HG03520 (cell line): Measurements from ENCODE around the gene NPEPPS.

Experiments
- ATAC-seq: cut with Tn5 transposase; IDR thresholded peaks from one replicate; pipeline ENCODE4 v1.9.1; 2021; ENCODE audit warnings: mild to moderate bottlenecking, moderate library complexity; ENCODE audit not compliant: unreplicated experiment

NPEPPS gene

DNA sequence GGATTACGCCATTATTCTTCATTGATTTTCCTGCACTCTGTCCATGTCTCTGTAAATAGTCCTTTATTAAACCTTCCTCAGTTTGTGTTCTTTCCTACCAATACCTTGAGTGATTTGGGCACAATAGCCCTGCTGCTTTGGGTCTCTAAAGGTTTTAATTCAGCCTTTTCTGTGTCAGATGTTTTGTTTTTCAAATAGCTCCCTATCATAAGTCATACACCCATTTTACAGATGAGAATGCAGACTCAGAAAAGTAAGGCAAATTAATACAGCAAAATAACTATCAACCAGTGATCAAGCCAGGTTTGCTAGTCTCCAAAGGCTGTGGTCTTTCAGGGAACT, 93.8 kb downstream of the NPEPPS start:
- no peak for ATAC-seq

DNA sequence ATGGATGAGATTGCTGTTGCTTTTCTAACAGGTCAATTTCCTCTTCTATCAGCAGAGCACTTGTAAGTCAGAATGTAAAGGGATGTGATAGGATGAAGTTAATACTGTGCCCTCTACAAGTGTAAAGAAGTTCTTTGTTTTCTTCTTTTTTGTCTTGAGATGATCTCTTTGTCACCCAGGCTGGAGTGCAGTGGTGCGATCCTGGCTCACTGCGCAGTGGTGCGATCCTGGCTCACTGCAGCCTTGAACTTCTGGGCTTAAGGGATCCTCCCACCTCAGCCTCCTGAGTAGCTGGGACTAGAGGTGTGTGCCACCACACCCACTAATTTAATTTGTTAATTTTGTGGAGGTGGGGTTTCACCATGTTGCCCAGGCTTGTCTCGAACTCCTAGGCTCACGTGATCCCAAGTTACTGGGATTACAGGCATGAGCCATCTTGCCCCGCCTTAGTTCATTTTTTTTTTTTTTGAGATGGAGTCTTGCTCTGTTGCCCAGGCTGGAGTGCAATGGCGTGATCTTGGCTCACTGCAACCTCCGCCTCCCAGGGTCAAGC, 97.2 kb downstream of the NPEPPS start:
- no peak for ATAC-seq

DNA sequence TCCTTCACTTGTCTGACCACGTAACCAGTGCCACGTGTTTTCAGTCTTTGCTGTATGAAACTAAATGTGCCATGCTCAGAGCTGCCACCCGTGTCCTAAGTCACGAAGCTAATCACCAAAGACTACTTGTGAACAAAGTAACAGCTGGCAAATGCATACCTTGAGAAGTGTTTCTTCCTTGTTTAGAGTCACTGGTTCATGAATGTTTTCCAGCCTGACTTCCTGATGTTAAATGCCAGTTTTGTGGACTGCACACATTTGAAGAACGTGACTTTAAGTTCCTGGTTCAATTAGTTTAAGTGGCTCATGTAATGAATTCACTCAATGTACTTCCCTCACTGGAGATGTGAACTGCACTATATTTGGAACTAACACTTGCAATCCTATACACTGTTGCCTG, 98.9 kb downstream of the NPEPPS start:
- ATAC-seq: no peak

DNA sequence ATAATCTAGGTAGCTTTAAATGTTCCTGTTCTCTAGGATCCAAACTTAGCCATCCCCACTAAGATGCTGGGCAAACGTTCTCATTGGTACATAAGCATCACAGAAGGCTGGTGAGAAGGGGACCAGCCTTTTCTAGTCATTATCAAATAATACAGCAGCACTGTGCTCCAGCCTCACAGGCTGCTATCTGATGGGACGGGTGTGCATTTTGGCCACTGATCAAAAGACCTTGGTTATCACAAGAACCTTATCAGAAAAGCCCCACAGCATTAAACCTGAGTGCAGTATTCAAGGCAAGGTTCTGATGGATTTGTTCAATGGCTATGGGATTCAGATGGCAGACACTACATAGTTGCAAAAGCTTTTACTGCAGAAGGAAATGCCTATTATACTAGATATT, 99.7 kb downstream of the NPEPPS start:
- ATAC-seq: no peak

DNA sequence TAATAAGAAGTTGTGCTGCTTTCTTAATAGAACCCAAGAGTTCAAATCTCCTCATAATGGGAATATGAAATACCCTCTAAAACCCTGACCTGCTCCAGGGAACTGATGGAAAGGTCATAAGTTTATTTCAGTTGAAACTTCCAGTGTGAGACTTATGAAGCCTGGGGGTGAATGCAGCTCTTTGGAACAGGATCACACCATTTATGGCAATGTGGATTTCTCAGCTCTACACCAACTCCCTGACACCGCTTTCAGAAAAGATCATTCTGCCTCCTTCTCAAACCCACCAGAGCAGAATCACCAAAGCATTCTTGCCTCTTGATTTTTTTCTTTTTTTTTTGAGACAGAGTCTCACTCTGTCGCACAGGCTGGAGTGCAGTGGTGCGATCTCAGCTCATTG, 102.1 kb downstream of the NPEPPS start:
- ATAC-seq: no peak

DNA sequence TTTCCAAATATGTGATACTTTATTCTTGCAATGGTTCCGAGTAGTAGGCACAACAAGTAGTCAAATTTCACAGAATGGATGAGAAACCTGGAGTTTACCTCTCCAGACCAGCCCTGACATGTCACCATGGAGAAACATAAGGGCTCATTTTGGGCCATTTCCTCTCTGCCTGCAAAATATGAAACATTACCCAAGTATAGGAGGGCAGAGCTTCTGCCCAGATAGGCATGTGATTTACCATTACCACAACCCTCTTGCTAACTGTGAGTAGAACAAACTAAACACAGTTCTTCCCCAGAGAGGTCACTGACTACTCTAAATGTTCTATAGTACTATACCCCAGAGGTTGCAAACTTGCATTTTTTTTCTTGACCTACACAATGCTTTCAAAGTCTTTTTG, 103.1 kb downstream of the NPEPPS start:
- ATAC-seq: no peak

DNA sequence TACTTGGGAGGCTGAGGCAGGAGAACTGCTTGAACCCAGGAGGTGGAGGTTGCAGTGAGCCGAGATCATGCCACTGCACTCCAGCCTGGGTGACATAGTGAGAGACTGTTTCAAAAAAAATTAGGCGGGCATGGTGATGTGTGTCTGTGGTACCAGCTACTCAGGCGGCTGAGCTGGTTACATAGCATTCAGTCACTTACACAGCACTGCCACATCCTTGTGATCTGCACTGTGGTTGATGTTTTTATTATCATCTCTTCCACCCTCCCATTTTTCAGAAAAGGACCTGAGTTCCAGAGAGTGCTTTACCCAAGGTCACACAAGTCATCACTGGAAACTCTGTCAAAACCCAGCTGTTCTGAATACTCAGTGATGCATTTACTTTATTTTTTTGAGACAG, 104.0 kb downstream of the NPEPPS start:
- ATAC-seq: no peak

DNA sequence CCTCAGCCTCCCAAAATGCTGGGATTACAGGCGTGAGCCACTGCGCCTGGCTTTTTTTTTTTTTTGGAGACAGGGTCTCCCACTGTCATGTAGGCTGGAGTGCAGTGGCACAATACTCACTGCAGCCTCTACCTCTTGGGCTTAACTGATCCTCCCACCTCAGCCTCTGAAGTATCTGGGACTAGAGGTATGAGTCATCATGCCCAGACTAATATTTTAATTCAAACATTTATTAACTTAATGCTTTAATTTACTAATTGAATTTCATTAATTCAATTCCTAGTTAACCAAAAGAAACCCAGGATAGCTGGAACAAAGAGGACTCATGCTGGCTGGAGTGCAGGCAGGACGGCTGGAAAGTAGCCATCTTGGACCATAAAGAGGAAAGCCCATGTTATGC, 104.8 kb downstream of the NPEPPS start:
- ATAC-seq: no peak

DNA sequence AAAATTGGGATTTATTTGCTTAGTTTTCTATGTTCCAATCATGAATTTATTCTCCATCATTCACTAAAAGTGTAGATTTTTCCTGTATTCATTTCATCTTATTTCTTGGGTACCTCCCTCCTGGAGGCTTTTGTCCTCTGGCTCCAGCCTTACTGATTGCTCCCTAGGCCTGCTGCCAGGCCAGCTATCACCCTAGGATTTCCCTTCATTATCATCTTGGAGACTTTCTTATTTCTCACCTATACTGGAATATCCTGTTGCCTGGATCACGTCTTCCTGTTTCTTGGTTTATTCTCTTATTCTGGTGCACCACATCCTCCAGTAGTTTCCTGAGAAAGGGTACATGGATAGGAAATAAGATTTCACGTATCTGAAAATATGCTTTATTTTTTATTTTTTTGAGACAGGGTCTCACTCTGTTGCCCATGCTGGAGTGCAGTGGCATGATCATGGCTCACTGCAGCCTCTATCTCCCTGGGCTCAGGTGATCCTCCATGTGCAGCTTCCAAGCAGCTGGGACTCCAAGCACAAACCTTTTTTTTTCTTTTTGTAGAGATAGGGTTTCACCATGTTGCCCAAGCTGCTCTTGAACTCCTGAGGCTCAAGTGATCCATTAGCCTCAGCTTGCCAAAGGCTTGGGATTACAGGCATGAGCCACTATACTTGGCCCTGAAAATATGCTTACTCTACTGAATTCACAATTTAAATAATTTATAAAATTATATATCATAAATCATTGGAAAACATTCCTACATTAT, 105.5 kb downstream of the NPEPPS start:
- no peak for ATAC-seq

DNA sequence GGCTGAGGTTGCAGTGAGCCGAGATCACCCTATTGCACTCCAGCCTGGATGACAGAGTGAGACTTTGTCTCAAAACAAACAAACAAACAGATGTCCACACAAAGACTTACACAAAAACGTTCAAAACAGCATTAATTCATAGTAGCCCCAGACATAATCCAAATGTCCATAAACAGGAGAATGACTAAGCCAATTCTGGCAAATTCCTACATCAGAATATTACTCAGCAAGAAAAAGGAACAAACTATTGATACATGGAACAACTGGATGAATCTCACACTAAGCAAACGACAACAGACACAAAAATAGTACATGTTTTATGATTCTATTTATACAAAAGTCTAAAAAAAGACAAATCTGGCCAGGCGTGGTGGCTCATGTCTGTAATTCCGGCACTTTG, 108.0 kb downstream of the NPEPPS start:
- no peak for ATAC-seq

DNA sequence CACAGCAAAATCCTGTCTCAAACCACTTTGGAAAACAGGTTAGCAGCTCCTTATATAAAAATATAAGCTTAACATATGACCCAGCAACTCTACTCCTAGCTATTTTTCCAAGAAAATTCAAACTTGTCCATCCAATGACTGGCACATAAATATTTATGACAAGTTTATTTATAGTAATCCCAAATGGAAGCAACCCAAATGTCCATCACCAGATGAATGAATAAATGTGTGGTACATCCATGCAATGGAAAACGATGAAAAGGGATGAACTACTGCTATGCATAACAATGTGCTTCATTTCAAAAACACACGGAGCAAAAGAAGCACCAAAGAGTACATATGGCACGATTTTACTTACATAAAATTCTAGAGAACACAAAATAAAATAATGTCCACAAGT, 109.2 kb downstream of the NPEPPS start:
- ATAC-seq: no peak

DNA sequence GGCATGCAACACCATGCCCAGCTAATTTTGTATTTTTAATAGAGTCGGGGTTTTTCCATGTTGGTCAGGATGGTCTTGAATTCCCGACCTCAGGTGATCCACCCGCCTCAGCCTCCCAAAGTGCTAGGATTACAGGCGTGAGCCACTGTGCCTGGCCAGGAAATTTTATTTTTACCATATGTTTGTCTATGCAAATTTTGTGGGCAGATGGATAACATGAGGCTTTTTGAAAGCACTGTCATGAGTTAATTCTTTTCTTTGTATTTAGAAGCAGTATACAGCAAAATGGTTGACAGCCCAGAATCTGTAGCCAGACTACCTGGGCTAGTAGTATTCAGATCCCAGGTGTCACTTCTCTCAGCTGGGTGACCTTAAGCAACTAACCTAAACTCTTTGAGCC, 110.3 kb downstream of the NPEPPS start:
- no peak for ATAC-seq

DNA sequence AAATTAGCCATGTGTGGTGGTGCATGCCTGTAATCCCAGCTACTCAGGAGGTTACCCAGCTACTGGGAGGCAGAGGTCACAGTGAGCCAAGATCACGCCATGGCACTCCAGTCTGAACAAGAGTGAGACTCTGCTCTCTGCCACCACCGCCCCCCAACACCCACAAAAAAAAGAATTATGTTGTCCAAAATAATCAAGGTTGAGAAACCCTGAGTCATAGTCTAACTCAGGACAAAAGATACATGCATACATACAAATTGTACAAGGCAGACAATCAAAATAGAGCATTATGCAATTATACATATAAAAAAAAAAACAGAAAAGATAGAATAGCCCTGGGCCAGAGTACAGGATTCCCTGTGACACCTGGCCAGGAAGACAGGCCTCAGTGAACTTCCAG, 112.2 kb downstream of the NPEPPS start:
- ATAC-seq: no peak

DNA sequence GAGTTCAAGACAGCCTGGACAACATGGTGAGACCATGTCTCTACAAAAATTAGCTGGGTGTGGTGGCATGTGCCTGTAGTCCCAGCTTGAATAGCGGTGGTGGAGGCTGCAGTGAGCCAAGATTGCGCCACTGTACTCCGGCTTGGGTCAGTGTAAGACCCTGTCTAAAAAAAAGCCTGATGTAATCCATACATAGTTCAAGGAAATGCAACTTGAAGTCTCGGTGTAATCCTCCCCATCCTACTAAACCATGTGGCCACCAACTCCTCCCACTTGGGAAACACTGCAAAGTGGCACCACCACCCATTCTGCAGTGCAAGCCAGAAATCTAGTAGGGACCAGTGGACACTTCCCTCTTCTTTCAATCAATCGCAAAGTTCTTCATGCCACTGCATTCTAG, 113.4 kb downstream of the NPEPPS start:
- ATAC-seq: no peak

DNA sequence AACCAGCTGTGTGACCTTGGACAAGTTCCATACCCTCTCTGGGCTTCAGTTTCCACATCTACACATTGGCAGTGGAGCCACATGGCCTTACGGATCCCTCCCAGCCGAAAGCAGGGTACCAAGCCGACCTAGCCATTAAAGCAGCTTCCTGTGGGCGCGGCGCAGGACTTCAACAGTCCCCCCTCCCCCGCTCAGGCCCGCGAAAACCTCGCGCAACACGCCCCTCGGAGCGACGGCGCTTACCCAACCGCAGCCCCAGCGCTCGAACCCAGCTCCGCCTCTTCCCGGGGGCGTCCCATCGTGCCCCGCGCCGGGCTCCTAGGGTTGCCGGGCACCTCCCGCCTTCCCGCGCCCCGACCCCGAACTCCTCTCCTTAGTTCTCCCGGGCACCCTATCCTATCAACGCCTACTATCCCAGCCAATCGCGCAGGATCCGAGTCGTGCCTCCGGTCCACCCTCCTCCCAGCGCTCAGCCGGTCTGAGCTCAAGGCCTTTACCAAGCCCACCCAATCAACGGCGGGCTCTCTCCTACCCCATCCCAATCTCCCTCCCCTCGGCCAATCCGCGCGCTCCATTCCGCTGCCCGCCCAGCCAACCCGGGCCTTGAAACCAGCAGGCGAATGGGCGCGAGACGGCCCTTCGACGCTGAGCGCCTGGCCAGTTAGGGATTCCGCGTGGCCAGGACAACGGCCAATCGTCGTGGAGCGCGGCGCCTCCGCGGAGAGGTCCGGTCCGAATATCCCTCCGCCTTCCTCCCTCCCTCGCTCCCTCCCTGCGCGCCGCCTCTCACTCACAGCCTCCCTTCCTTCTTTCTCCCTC, 118.5 kb downstream of the NPEPPS start, which contains the start of gene KPNB1:
Gene KPNB1 (plus strand): TSS at position 767 of the 819 bp plus-strand sequence. CDS start 326 bp downstream, outside the sequence.
- peak; percentile 74 for ATAC-seq

DNA sequence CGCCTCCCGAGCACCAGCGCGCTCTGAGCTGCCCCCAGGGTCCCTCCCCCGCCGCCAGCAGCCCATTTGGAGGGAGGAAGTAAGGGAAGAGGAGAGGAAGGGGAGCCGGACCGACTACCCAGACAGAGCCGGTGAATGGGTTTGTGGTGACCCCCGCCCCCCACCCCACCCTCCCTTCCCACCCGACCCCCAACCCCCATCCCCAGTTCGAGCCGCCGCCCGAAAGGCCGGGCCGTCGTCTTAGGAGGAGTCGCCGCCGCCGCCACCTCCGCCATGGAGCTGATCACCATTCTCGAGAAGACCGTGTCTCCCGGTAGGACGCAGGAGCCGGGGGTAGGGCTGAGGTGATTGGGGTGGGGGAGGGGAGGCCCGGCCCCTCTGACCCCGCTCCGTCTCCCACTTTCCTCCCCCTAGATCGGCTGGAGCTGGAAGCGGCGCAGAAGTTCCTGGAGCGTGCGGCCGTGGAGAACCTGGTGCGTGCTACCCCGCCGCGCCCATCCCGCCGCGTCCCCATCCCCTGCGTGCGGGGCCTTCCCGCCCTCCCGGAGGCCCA, 119.1 kb downstream of the NPEPPS start:
- ATAC-seq: no peak

DNA sequence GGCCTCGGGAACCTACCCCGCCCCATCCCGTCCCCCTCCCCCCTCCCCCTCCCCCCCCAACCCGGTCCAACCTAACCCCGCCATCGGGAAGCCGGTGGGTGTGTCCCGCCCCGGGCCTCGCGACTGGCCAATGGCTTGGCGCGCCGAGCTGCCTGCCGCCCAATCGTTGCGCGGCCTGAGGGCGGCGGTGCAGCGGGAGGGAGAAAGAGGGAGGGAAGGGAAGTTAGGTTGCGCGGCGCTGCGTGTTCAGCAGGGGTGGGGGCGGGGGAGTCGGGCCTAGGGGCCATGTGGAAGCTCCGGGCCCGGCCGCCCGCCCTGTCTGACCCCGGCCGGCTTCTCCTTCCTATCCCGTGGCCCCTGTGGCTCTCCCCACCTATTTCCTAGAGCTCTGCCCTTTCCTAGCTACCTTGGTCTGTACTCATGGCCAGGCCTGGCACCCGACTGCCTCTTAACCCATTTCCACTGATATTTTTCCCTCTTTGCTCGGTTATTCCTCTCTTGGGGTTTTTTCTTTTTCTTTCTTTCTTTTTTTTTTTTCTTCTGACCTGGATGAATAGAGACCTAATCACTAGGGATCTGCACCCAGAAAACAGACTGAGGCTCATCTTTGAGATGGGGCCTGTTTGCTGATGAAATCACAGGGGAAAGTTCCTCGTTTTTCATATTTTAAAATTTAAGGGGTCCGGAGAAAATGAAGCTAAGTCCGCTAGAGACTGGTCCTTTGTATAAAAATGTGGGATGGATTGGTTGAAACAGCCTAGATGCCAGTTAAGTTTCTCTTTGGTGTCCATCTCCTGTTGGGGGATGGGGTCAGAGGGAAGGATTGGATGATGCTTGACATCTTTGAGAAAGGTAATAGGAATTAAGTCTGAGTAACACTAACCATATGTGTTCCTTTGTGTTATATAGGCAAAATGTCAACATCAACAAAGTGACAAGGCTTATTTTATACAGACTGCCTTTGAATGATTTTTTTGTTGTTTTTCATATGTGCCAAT, 119.9 kb downstream of the NPEPPS start:
- ATAC-seq: peak; percentile 42

DNA sequence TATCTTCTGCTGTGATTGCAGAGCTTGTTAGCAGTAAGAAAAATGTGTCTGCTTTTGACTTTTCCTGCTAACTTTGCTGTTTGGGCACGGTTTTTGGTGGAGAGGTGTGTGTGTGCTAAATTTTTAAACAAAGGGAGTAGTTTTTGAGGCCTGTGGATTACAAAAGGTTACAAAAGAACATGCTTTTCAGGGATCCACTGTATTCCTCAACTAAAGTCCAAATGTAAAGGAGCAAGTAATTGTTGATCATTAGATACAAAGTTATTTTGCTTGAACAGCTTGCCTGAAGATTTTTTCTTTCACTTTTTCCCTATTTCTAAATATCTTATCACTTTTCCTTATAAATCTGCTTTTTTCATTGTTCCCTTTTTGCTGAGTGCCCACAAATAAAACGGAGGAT, 120.8 kb downstream of the NPEPPS start:
- ATAC-seq: no peak

DNA sequence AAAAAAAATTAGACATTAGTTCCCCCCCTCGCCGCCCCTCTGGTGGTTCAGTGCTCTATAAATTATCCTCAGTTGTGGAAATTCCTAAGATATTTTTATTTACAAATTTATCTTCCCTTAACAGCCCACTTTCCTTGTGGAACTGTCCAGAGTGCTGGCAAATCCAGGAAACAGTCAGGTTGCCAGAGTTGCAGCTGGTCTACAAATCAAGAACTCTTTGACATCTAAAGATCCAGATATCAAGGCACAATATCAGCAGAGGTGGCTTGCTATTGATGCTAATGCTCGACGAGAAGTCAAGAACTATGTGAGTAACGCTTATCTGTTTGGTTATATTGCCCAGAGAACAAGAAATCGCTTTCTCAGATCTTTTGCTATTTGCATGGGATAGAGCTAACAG, 121.7 kb downstream of the NPEPPS start:
- no peak for ATAC-seq

DNA sequence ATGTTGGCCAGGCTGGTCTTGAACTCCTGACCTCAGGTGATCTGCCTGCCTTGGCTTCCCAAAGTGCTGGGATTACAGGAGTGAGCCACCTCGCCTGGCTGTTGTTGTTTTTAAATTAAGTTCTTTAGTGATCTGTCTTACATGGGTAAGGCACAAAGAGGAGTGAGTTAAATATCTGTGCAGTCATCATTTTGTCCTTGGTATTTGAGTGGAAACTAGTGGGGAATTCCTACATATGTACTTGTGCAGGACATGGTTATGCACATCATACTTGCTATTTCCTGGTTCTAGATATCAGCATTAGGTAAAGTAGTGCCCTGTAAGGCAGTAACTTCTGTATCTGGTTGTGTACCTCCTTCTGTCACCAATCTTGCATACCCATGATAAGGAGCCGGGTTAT, 122.5 kb downstream of the NPEPPS start:
- ATAC-seq: no peak

DNA sequence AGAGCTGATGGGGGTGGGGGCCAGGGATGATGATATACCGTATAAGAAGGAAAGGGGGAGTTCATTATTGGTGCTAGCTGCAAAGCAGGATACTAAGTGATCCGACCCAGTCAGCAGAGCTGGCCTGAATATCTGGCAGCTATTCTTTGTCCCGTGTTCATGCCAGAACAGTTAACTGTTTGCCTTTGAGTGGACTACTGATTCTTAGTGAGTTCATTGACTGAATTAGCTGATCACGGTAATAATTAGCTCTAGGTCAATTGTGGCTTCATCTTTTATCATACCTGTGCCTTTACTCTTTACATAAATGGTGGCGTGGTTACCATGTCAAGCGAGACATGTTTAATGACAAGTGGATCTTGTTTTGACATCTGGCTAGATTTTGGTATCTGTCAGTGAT, 124.1 kb downstream of the NPEPPS start:
- no peak for ATAC-seq
